HG02610 (cell line): ENCODE measurements around the gene RRBP1.

Experiments used
- ATAC-seq: cut with Tn5 transposase; IDR thresholded peaks from one replicate; pipeline ENCODE4 v1.9.1; 2021; ENCODE audit warnings: mild to moderate bottlenecking, moderate library complexity; ENCODE audit not compliant: unreplicated experiment

The RRBP1 gene

GRCh38 chr20:17682103-17682888 is at the start of gene RRBP1:
Gene RRBP1, minus strand, starts transcription at chr20:17682242. Its CDS starts 21,735 bp downstream, at chr20:17660507.
- ATAC-seq, result peak; percentile 87

GRCh38 chr20:17731233-17731632 is 49.2 kb upstream of the RRBP1 start:
- no peak for ATAC-seq

- no peak for ATAC-seq
These were observed 48.0 kb upstream of the RRBP1 start for GRCh38 chr20:17730071-17730470.

- no peak for ATAC-seq
These were observed 46.0 kb upstream of the RRBP1 start for GRCh38 chr20:17728074-17728473.

GRCh38 chr20:17727351-17727750 is 45.3 kb upstream of the RRBP1 start:
- no peak for ATAC-seq

GRCh38 chr20:17726902-17727301 is 44.9 kb upstream of the RRBP1 start:
- no peak for ATAC-seq

- no peak for ATAC-seq
These were observed 43.2 kb upstream of the RRBP1 start for GRCh38 chr20:17725094-17725835.

GRCh38 chr20:17723301-17723691 is 41.3 kb upstream of the RRBP1 start:
- ATAC-seq, result no peak

GRCh38 chr20:17722493-17723300 is 40.7 kb upstream of the RRBP1 start:
- ATAC-seq, result no peak

- ATAC-seq, result no peak
These were observed 39.9 kb upstream of the RRBP1 start for GRCh38 chr20:17721802-17722486.

- no peak for ATAC-seq
These were observed 38.7 kb upstream of the RRBP1 start for GRCh38 chr20:17720755-17721154.

- ATAC-seq, result no peak
These were observed 34.3 kb upstream of the RRBP1 start for GRCh38 chr20:17716331-17716730.

GRCh38 chr20:17715075-17715474 is 33.0 kb upstream of the RRBP1 start:
- no peak for ATAC-seq

GRCh38 chr20:17714597-17714996 is 32.6 kb upstream of the RRBP1 start:
- no peak for ATAC-seq

- ATAC-seq, result no peak
These were observed 30.7 kb upstream of the RRBP1 start for GRCh38 chr20:17712708-17713107.

GRCh38 chr20:17712201-17712600 is 30.2 kb upstream of the RRBP1 start:
- no peak for ATAC-seq

GRCh38 chr20:17711267-17711627 is 29.2 kb upstream of the RRBP1 start:
- ATAC-seq, result no peak

- ATAC-seq, result no peak
These were observed 28.6 kb upstream of the RRBP1 start for GRCh38 chr20:17710379-17711266.

GRCh38 chr20:17709361-17710293 is 27.6 kb upstream of the RRBP1 start:
- no peak for ATAC-seq
